ENCODE results near the gene HSD17B4.
"Not testable (repeated sequence)": the region's sequence is repeated elsewhere in the genome, so short reads cannot be mapped to it uniquely, and the experiment has no call there.

HSD17B4 gene

GRCh38 chr5:119435436-119436132, 16.7 kb upstream of the HSD17B4 start:
- peak; percentile 67 to 68 for DNase-seq

DNA sequence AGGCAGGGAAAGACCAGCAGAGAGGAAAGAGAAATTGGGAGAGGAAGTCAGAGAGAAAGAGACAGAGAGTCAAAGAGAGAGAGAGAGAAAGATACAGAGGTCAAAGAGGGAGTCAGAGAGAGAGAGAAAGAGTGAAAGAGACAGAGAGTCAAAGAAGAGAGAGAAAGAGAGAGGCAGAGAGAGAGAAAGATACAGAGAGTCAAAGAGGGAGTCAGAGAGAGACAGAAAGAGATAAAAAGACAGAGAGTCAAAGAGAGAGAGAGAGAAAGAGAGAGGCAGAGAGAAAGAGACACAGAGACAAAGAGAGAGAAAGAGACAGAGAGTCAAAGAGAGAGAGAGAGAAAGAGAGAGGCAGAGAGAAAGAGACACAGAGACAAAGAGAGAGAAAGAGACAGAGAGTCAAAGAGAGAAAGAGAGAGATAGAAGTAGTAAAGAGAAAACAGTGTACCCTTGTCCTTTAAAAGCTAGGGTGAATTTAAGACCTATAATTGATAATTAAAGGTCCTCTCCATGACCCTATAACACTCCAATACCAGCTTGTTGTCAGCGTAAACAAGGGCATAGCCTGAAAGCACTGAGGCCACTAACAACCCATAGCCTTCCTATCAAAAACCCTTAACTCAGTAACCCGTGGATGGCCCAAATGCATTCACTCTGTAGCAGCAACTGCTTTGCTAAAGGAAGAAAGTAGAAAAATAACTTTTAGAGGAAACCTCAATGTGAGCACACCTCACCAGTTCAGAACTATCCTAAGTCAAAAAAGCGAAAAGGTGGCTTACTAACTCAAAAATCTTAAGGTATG, 14.3 kb upstream of the HSD17B4 start:
- not testable (repeated sequence) for DNase-seq

DNA sequence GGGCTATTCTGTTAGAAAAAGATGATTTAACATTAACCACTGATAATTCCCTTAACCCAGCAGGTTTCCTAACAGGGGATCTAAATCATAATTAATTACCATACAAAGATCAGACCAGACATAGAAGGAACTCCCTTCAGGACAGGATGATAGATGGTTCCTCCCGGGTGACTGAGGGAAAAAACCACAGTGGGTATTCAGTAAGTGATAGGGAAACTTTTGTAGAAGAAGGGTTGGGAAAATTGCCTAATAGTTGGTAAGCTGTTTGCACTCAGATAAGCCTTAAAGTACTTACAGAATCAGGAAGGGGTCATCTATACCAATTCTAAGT, 13.7 kb upstream of the HSD17B4 start:
- DNase-seq = not testable (repeated sequence)

DNA sequence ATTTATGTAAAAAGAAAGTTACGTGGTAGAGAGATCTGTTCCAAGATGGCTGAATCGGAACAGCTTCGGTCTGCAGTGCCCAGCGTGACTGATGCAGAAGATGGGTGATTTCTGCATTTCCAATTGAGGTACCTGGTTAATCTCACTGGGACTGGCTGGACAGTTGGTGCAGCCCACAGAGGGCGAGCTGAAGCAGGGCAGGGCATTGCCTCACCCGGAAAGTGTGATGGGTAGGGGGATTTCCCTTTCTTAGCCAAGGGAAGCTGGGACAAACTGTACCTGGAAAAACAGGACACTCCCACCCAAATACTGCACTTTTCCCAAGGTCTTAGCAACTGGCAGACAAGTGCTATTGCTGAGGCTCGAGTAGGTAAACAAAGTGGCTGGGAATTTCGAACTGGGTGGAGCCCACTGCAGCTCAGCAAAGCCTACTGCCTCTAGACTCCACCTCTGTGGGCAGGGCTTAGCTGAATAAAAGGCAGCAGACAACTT, 13.1 kb upstream of the HSD17B4 start:
- DNase-seq = no peak

GRCh38 chr5:119439632-119440031, 12.7 kb upstream of the HSD17B4 start:
- DNase-seq = not testable (repeated sequence)

- DNase-seq = not testable (repeated sequence)
Observed at GRCh38 chr5:119444643-119445042, 7.7 kb upstream of the HSD17B4 start.

- DNase-seq = no peak
Observed at GRCh38 chr5:119445544-119445943, 6.8 kb upstream of the HSD17B4 start.

GRCh38 chr5:119449882-119450281, 2.4 kb upstream of the HSD17B4 start:
- no peak for DNase-seq

DNA sequence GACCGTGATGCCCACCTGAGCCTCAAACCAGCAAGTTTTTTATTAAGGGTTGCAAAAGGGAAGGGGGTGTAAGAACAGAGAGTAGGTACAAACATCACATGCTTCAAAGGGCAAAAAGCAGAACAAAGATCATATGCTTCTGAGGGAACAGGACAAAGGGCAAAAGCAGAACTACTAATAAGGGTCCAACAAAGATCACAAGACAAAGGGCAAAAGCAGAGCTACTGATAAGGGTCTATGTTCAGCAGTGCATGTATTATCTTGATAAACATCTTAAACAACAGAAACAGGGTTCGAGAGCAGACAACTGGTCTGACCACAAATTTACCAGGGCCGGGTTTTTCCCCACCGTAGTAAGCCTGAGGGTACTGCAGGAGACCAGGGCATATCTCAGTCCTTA, 1.7 kb upstream of the HSD17B4 start:
- not testable (repeated sequence) for DNase-seq

DNA sequence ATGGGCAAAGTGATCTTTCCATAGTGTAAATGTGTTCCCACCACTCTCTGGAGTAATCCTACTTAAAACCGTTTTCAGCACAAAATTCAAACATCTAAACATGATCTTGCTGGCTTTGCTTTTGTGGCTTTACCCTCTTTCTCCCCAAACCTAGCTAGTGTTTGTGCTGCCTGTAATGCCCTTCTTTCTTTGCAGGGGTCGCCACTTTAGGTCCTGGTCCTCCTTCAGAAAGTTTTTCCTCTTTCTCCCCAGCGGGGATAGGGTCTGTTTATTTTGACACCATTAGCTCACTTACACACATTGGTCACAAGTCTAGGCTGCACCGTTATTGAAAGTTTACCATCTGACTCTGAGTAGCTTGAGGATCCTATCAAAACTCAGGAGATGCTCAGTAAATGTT, 736 bp upstream of the HSD17B4 start:
- DNase-seq = no peak

GRCh38 chr5:119452060-119452372, 281 bp upstream of the HSD17B4 start:
- DNase-seq = no peak

DNA sequence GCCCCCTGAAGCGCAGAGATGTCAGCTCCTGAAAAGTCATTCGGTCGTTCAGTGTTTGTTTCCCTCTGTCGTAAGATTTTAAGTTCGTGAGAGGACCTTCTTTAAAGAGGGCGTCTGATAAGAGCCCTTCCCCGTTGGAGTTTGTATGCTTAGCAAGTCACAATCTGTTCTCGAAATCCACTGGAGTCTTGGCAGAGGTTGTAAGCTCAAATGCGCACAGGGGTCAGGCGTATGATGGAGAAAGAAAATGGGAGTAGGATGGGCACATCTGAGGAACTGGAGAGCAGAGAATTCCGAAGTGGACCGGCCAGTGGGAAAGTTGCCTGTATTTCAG, 710 bp downstream of the HSD17B4 start:
- DNase-seq = no peak

- DNase-seq = no peak
Observed at GRCh38 chr5:119454171-119454570, 1.9 kb downstream of the HSD17B4 start.

GRCh38 chr5:119458911-119459632, 6.8 kb downstream of the HSD17B4 start:
- no peak for DNase-seq

GRCh38 chr5:119465640-119466039, 13.3 kb downstream of the HSD17B4 start:
- DNase-seq = no peak

GRCh38 chr5:119468286-119468685, 16.0 kb downstream of the HSD17B4 start:
- no peak for DNase-seq

GRCh38 chr5:119470105-119470763, 17.9 kb downstream of the HSD17B4 start:
- DNase-seq = no peak

- no peak for DNase-seq
Observed at GRCh38 chr5:119470851-119471451, 18.7 kb downstream of the HSD17B4 start.

GRCh38 chr5:119473241-119473640, 20.9 kb downstream of the HSD17B4 start:
- no peak for DNase-seq

GRCh38 chr5:119476341-119476740, 24.0 kb downstream of the HSD17B4 start:
- no peak for DNase-seq

DNA sequence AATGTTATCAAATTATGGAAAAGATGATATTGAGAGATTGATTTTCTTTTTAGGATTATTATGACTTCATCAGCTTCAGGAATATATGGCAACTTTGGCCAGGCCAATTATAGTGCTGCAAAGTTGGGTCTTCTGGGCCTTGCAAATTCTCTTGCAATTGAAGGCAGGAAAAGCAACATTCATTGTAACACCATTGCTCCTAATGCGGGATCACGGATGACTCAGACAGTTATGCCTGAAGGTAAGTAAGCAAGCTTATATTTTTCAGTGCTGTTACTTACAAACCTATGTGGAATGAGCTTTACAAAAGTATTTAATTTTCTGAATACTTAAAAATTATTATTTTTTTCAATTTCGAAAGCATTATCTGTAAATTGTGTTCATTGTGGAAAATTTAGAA, 26.5 kb downstream of the HSD17B4 start:
- DNase-seq = no peak

- DNase-seq = not testable (repeated sequence)
Observed at GRCh38 chr5:119480629-119481028, 28.3 kb downstream of the HSD17B4 start.

- no peak for DNase-seq
Observed at GRCh38 chr5:119483155-119483554, 30.9 kb downstream of the HSD17B4 start.

Data from stimulated activated CD4-positive, alpha-beta T cell treated with anti-CD3 and anti-CD28 coated beads, Interleukin-4, amount 100 ng/mL, for 4 hours (primary cell).